Measurements from ENCODE around the gene CUTC.

The CUTC gene

GRCh38 chr10:99784727-99785441 lies 52.9 kb downstream of the CUTC start:
- DNase-seq = no peak

GRCh38 chr10:99785646-99786045 lies 53.6 kb downstream of the CUTC start:
- DNase-seq = no peak

- no peak for DNase-seq
Observed at GRCh38 chr10:99787311-99787710, 55.3 kb downstream of the CUTC start.

GRCh38 chr10:99787782-99788445 lies 55.9 kb downstream of the CUTC start:
- DNase-seq = no peak

GRCh38 chr10:99788598-99789256 lies 56.7 kb downstream of the CUTC start:
- DNase-seq = no peak

GRCh38 chr10:99791831-99792230 lies 59.8 kb downstream of the CUTC start:
- no peak for DNase-seq

GRCh38 chr10:99793819-99794218 lies 61.8 kb downstream of the CUTC start:
- DNase-seq = no peak

- DNase-seq = no peak
Observed at GRCh38 chr10:99796928-99797327, 64.9 kb downstream of the CUTC start.

- no peak for DNase-seq
Observed at GRCh38 chr10:99798031-99798430, 66.0 kb downstream of the CUTC start.

- DNase-seq = no peak
Observed at GRCh38 chr10:99798920-99799319, 66.9 kb downstream of the CUTC start.

GRCh38 chr10:99799613-99800012 lies 67.6 kb downstream of the CUTC start:
- no peak for DNase-seq

- DNase-seq = no peak
Observed at GRCh38 chr10:99804471-99804870, 72.4 kb downstream of the CUTC start.

- no peak for DNase-seq
Observed at GRCh38 chr10:99805190-99805589, 73.2 kb downstream of the CUTC start.

Measured in NCI-H2227 treated with DMSO at 0.1 percent for 48 hours (cell line).